Left ventricle myocardium inferior (tissue), 1 donor: ENCODE data around the gene PATZ1. TPM values are rescaled to one million over a fixed set of nuclear protein-coding genes. Genes with fewer than 3 reads are reported as not detected.

Experiments used
- DNase-seq: peaks from one replicate; pipeline ENCODE4 v3.0.0-alpha.2; 2020
- H3K27ac ChIP-seq: fragments of 200-600 bp; replicated peaks from 2 replicates; pipeline ENCODE4 v1.8.0; 2021
- H3K27me3 ChIP-seq: fragments of 200-600 bp; 2 replicates; pipeline ENCODE4 v1.8.0; 2021; ENCODE audit warnings: low read depth
- H3K36me3 ChIP-seq: fragments of 200-600 bp; 2 replicates; pipeline ENCODE4 v1.8.0; 2021
- H3K4me1 ChIP-seq: fragments of 200-600 bp; 2 replicates; pipeline ENCODE4 v1.8.0; 2021
- H3K4me3 ChIP-seq: fragments of 200-600 bp; 2 replicates; pipeline ENCODE4 v1.8.0; 2021; ENCODE audit warnings: mild to moderate bottlenecking, moderate library complexity
- H3K9me3 ChIP-seq: fragments of 200-600 bp; replicated peaks from 2 replicates; pipeline ENCODE4 v1.8.0; 2021
- intact Hi-C: fragments of 100-400 bp; cut with micrococcal nuclease; formaldehyde crosslinking; loops from one replicate; pipeline ENCODE4 v1.11.0; 2022
- total RNA-seq: library from RNA; stranded (reverse); fragmentation: NEBNext Ultra II Directional; extraction: Animal tissue kit (Norgen Biotek cat#: 25700); gene quantifications from one replicate; pipeline ENCODE4 v1.2.1, GENCODE V29; 2021
- TF ChIP-seq, protein P1 (sequence below): fragments of 200-600 bp; IDR thresholded peaks from 2 replicates; pipeline ENCODE4 v1.8.0; 2021; ENCODE audit warnings: antibody characterized with exemption, mild to moderate bottlenecking, borderline replicate concordance
- donor health status: DM: no; HTN: yes; CAD: no; lungs with severe emphysema.

PATZ1 gene
- total RNA-seq, 1 donor from 2014 or later = 13.2 TPM

DNA sequence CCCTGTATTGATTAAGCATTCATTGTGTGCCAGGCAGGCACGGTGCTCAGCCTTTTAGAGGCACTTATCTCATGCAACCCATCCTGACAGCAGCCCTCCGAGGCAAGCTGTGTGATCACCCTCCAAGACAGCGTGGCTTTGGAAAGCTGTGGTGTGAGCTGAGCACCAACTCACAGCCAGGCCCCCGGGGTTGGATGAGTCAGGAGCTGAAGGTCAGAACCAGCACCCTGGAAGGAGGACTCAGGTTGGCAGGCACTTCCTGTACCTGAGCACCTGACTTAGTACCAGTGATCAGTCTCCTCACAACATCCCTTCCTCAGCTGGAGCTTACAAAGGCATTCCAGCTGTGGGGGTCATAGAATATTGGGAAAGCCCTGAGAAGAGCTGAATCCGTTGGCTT lies 9.0 kb downstream of the PATZ1 start:
- Histone ChIP-seq H3K27ac (no peak overlapping the region), H3K36me3 (peaks cover 81% of the 10 kb centered on the region), H3K4me3 (no peak overlapping the region), H3K27me3 (no peaks in the 10 kb centered on the region), H3K4me1 (peaks cover 44% of the 10 kb centered on the region), H3K9me3 (no peaks in the 10 kb centered on the region)
- intact Hi-C loops = no loop called here
- TF ChIP-seq, protein P1, sequence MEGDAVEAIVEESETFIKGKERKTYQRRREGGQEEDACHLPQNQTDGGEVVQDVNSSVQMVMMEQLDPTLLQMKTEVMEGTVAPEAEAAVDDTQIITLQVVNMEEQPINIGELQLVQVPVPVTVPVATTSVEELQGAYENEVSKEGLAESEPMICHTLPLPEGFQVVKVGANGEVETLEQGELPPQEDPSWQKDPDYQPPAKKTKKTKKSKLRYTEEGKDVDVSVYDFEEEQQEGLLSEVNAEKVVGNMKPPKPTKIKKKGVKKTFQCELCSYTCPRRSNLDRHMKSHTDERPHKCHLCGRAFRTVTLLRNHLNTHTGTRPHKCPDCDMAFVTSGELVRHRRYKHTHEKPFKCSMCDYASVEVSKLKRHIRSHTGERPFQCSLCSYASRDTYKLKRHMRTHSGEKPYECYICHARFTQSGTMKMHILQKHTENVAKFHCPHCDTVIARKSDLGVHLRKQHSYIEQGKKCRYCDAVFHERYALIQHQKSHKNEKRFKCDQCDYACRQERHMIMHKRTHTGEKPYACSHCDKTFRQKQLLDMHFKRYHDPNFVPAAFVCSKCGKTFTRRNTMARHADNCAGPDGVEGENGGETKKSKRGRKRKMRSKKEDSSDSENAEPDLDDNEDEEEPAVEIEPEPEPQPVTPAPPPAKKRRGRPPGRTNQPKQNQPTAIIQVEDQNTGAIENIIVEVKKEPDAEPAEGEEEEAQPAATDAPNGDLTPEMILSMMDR = no peak
- no peak for DNase-seq

DNA sequence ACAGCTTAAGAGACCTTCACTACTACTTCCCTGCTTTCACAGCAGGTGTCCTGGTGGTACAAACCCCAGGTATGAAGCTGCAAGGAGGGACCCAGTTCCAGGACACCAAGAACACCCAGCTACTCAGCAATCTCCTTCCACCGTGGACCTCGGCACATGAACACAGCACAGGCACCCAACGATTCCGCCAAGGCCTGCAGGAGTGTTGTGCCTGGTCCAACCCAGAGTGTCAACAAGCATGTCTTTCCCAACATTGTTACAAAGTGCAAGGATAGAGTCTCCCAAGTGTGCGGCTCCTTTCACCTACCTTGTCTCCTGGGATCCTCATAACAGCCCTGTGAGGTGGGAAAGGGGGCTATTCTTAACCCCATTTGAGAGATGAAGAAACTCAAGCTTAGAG lies 11.8 kb downstream of the PATZ1 start:
- H3K4me1 ChIP-seq = peaks cover 16% of the 10 kb centered on the region
- DNase-seq = no peak
- TF ChIP-seq, protein P1 = no peak
- H3K27ac ChIP-seq = no peak overlapping the region
- H3K4me3 ChIP-seq = no peak overlapping the region
- H3K27me3 ChIP-seq = no peaks in the 10 kb centered on the region
- peaks cover 87% of the 10 kb centered on the region for H3K36me3 ChIP-seq
- H3K9me3 ChIP-seq = no peaks in the 10 kb centered on the region
- intact Hi-C loops = no loop called here

- intact Hi-C loops = no loop called here
- peaks cover 88% of the 10 kb centered on the region for H3K36me3 ChIP-seq
- peaks cover 10% of the 10 kb centered on the region for H3K4me1 ChIP-seq
- no peak overlapping the region for H3K4me3 ChIP-seq
- H3K27me3 ChIP-seq = no peaks in the 10 kb centered on the region
- no peaks in the 10 kb centered on the region for H3K9me3 ChIP-seq
- DNase-seq = no peak
- H3K27ac ChIP-seq = no peak overlapping the region
- TF ChIP-seq, protein P1 = no peak
Measured at GRCh38 chr22:31333641-31334040, 12.5 kb downstream of the PATZ1 start.

- Histone ChIP-seq H3K27me3 (no peaks in the 10 kb centered on the region), H3K27ac (no peak overlapping the region), H3K9me3 (no peaks in the 10 kb centered on the region), H3K36me3 (peaks cover 92% of the 10 kb centered on the region), H3K4me1 (peaks cover 6% of the 10 kb centered on the region), H3K4me3 (no peak overlapping the region)
- intact Hi-C loops = no loop called here
- TF ChIP-seq, protein P1 = no peak
- no peak for DNase-seq
Measured at GRCh38 chr22:31332886-31333285, 13.3 kb downstream of the PATZ1 start.

GRCh38 chr22:31332010-31332409 lies 14.1 kb downstream of the PATZ1 start:
- DNase-seq = no peak
- no peak overlapping the region for H3K27ac ChIP-seq
- intact Hi-C loops = no loop called here
- H3K27me3 ChIP-seq = no peaks in the 10 kb centered on the region
- TF ChIP-seq, protein P1 = no peak
- H3K36me3 ChIP-seq = peaks cover 92% of the 10 kb centered on the region
- H3K9me3 ChIP-seq = no peaks in the 10 kb centered on the region
- no peak overlapping the region for H3K4me3 ChIP-seq
- peaks cover 6% of the 10 kb centered on the region for H3K4me1 ChIP-seq
